ENCODE data around the gene MAP7D2. TPM values are rescaled to one million over a fixed set of nuclear protein-coding genes. Genes with fewer than 3 reads are reported as not detected.

Gene MAP7D2
- total RNA-seq, 4 donors from 2014 or later = 2.1 to 4.4 (median 2.2) TPM; not detected in 1

- in situ Hi-C loops (cut with MboI; ENCODE audit: low pct_ligation_motif_present in 1 of 4, low pct_unique_long_range_greater_than_20kb in 1 of 4, low sequenced_read_pairs in 3 of 4) (no loop called here), intact Hi-C loops (cut with DNase I; ENCODE audit: low total_unique reads) (no loop called here)
- TF ChIP-seq POLR2AphosphoS5 (IDR thresholded peaks at IDR 0.05) (no peak), EP300 (IDR thresholded peaks at IDR 0.05; ENCODE audit: low read depth) (no peak), POLR2A (IDR thresholded peaks at IDR 0.05) (no peak), CTCF (IDR thresholded peaks at IDR 0.05) (no peak)
- no peaks in the 10 kb centered on the region for H3K36me3 ChIP-seq
- WGBS, 2 donors (ENCODE audit: low coverage in 1 of 2) = 24 to 37% methylated on average over 2 of the region's 2 CpGs
- H3K9me3 ChIP-seq = no peaks in the 10 kb centered on the region
- H3K4me3 ChIP-seq = no peak overlapping the region
- no peak overlapping the region for H3K27ac ChIP-seq
- H3K27me3 ChIP-seq = no peaks in the 10 kb centered on the region
- DNase-seq = no peak
- H3K4me1 ChIP-seq = peaks cover 0 to 7% (median 1%) of the 10 kb centered on the region in 4 donors
These were observed 90.4 kb downstream of the MAP7D2 start for GRCh38 chrX:20026278-20026677.

GRCh38 chrX:20019672-20020365 lies 96.9 kb downstream of the MAP7D2 start:
- no peak for TF ChIP-seq POLR2AphosphoS5 (IDR thresholded peaks at IDR 0.05)
- in situ Hi-C loops (cut with MboI; ENCODE audit: low pct_ligation_motif_present in 1 of 4, low pct_unique_long_range_greater_than_20kb in 1 of 4, low sequenced_read_pairs in 3 of 4) = no loop called here
- Histone ChIP-seq H3K36me3 (no peaks in the 10 kb centered on the region), H3K27ac (no peak overlapping the region), H3K27me3 (no peaks in the 10 kb centered on the region), H3K9me3 (no peaks in the 10 kb centered on the region), H3K4me3 (no peak overlapping the region), H3K4me1 (no peaks in the 10 kb centered on the region)
- intact Hi-C loops (cut with DNase I; ENCODE audit: low total_unique reads) = no loop called here
- no peak for DNase-seq
- 76 to 100% methylated on average over 2 to 6 of the region's 6 CpGs for WGBS, 2 donors (ENCODE audit: low coverage in 1 of 2)

GRCh38 chrX:20016616-20016945 lies 100.1 kb downstream of the MAP7D2 start:
- no peaks in the 10 kb centered on the region for H3K36me3 ChIP-seq
- intact Hi-C loops (cut with DNase I; ENCODE audit: low total_unique reads) (no loop called here), in situ Hi-C loops (cut with MboI; ENCODE audit: low pct_ligation_motif_present in 1 of 4, low pct_unique_long_range_greater_than_20kb in 1 of 4, low sequenced_read_pairs in 3 of 4) (no loop called here)
- no peak overlapping the region for H3K27ac ChIP-seq
- H3K27me3 ChIP-seq = no peaks in the 10 kb centered on the region
- no peak overlapping the region for H3K4me3 ChIP-seq
- 80 to 100% methylated on average over 1 to 2 of the region's 2 CpGs for WGBS, 2 donors (ENCODE audit: low coverage in 1 of 2)
- no peak for DNase-seq
- no peaks in the 10 kb centered on the region for H3K4me1 ChIP-seq
- no peak for TF ChIP-seq CTCF (IDR thresholded peaks at IDR 0.05)
- TF ChIP-seq POLR2AphosphoS5 (IDR thresholded peaks at IDR 0.05) = no peak
- no peak for TF ChIP-seq POLR2A (IDR thresholded peaks at IDR 0.05)
- no peak for TF ChIP-seq EP300 (IDR thresholded peaks at IDR 0.05; ENCODE audit: low read depth)
- no peaks in the 10 kb centered on the region for H3K9me3 ChIP-seq

- 87 to 91% methylated on average over 6 to 9 of the region's 9 CpGs for WGBS, 2 donors (ENCODE audit: low coverage in 1 of 2)
- no peak overlapping the region for H3K4me3 ChIP-seq
- no peak for DNase-seq
- H3K36me3 ChIP-seq = no peaks in the 10 kb centered on the region
- no peak overlapping the region for H3K27ac ChIP-seq
- H3K9me3 ChIP-seq = no peaks in the 10 kb centered on the region
- no peaks in the 10 kb centered on the region for H3K27me3 ChIP-seq
- no peak for TF ChIP-seq POLR2AphosphoS5 (IDR thresholded peaks at IDR 0.05)
- no peak for TF ChIP-seq CTCF (IDR thresholded peaks at IDR 0.05)
- TF ChIP-seq POLR2A (IDR thresholded peaks at IDR 0.05) = no peak
- no peak for TF ChIP-seq EP300 (IDR thresholded peaks at IDR 0.05; ENCODE audit: low read depth)
- in situ Hi-C loops (cut with MboI; ENCODE audit: low pct_ligation_motif_present in 1 of 4, low pct_unique_long_range_greater_than_20kb in 1 of 4, low sequenced_read_pairs in 3 of 4) (no loop called here), intact Hi-C loops (cut with DNase I; ENCODE audit: low total_unique reads) (no loop called here)
- no peaks in the 10 kb centered on the region for H3K4me1 ChIP-seq
These were observed 100.6 kb downstream of the MAP7D2 start for GRCh38 chrX:20015945-20016615.

All from transverse colon (tissue), 4 donors.